Loucy (cell line): ENCODE measurements around the gene EXOSC7.
"Not testable (repeated sequence)": the region's sequence is repeated elsewhere in the genome, so short reads cannot be mapped to it uniquely, and the experiment has no call there.

Source experiments
- CTCF ChIP-seq: fragments of 200-600 bp; sonication (generic); conservative IDR thresholded peaks from 2 replicates; pipeline ENCODE4 v1.5.1; 2014; ENCODE audit warnings: mild to moderate bottlenecking, antibody characterized with exemption, low read length
- EZH2phosphoT487 ChIP-seq: fragments of 200-600 bp; IDR thresholded peaks from 2 replicates; pipeline ENCODE4 v1.6.1; 2018; ENCODE audit warnings: antibody characterized with exemption, mild to moderate bottlenecking, moderate library complexity, borderline replicate concordance

- not testable (repeated sequence) for TF ChIP-seq CTCF, EZH2phosphoT487
Measured at GRCh38 chr3:44949770-44950169, 26.3 kb upstream of the EXOSC7 start.
